Activated CD8-positive, alpha-beta memory T cell treated with anti-CD3 and anti-CD28 coated beads for 24 hours (primary cell): ENCODE data around the gene FHOD3.

Experiments
- DNase-seq: peaks from one replicate; pipeline ENCODE4 v3.0.0-alpha.2; 2020

Gene FHOD3

GRCh38 chr18:36602071-36602470 lies 304.6 kb downstream of the FHOD3 start:
- no peak for DNase-seq

- DNase-seq: no peak
These were observed 305.1 kb downstream of the FHOD3 start for GRCh38 chr18:36602620-36603019.

- no peak for DNase-seq
These were observed 310.6 kb downstream of the FHOD3 start for GRCh38 chr18:36608107-36608506.

- no peak for DNase-seq
These were observed 312.7 kb downstream of the FHOD3 start for GRCh38 chr18:36610258-36610657.

DNA sequence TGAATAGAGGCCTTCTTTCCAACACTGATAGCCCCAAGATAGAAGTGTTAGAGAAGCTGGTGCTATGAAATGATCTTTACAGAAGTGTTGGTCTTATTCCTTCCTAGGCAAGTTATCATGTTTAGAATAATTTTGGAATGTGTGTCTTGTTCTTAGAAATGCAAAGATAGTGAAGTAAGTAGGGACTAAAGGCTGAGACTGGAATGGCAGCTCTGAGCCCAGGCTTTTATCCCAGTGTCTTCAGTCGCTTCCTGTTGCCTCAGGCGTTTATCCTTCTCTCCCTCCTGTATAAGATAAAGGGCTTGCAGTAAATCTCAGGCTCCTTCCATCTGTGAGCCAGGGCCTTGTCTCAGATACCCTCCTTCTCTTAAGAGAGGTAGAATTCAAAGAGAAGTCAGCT lies 313.1 kb downstream of the FHOD3 start:
- DNase-seq: no peak

GRCh38 chr18:36613069-36613468 lies 315.6 kb downstream of the FHOD3 start:
- DNase-seq: no peak

- DNase-seq: no peak
These were observed 316.3 kb downstream of the FHOD3 start for GRCh38 chr18:36613810-36614209.

GRCh38 chr18:36620788-36621187 lies 323.3 kb downstream of the FHOD3 start:
- DNase-seq: no peak

DNA sequence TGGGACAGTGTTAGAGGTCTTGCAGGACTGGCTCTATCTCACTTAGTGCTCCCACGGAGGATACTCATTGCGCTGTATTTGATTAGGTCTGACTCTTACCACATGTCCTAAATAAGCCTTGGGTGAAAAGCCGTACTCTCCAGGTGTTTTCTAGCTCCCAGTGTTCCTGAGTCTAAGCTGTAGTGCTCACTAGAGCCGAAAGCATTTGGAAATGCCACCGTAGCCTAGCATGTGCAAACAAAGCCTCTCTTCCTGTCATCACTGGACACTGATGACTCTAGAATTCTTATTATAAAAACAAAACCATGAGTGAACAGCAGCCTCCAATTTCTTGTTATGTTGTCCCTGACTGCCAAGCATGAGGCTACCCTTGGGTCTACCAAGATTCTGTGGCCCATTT lies 325.1 kb downstream of the FHOD3 start:
- DNase-seq: no peak

GRCh38 chr18:36623091-36623490 lies 325.6 kb downstream of the FHOD3 start:
- no peak for DNase-seq

DNA sequence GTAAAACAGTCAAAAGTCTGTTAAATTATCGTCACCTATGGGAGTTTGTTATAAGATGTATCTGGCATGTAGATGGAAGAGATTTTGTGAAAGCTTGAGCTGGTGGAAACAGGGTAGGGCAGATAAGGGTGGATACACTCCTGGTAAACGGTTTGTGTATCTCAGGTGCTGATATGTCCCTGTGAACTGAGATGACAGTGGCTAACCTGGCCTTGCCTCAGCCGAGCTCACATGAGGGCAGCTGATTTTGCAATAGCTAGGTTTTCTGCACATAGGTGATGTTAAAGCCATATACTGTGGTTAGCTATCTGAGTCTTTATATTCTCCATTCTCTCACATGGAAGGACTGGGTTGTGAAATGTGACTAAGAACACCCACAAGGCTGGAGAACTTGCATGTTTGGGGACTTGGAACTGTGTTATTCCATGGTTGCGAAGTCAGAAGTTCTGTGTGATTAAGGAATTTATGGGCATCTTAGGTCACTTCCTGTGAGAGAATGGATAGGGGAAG lies 326.2 kb downstream of the FHOD3 start:
- DNase-seq: no peak

DNA sequence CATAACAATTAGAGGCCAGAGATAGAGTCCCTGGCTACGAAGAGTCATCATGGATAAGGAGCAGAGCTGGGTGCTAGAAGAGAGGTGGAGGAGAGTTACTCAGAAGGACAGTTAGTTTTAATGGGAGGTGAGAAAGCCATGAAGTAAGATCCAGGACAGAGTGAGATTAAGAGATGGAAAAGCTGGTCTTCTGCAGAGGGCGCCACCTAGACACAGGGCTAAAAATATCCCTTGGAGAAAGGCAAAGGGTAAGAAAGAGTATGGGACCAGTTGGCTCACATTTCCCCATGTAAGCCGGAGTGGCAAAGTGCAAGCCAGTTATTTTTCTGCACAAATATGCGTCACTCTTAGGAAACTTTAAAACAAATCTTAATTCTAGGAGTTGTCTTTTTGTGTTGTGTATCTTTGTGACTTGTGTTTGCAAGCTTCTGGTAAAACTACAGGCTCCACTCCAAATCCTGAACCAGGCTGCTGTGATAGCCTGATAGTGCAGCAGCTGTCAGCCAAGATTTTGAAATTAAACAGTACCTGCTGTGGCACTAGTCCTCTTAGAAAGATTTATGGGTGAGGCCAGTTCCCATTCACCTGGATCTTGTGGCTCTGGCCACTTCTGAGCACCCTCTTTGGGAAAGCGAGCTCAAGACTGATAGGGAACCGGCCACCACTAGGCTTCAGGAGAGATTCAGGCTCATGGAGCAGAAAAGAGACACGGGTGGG lies 327.1 kb downstream of the FHOD3 start:
- no peak for DNase-seq

GRCh38 chr18:36625386-36625785 lies 327.9 kb downstream of the FHOD3 start:
- no peak for DNase-seq

GRCh38 chr18:36627637-36628036 lies 330.1 kb downstream of the FHOD3 start:
- no peak for DNase-seq

DNA sequence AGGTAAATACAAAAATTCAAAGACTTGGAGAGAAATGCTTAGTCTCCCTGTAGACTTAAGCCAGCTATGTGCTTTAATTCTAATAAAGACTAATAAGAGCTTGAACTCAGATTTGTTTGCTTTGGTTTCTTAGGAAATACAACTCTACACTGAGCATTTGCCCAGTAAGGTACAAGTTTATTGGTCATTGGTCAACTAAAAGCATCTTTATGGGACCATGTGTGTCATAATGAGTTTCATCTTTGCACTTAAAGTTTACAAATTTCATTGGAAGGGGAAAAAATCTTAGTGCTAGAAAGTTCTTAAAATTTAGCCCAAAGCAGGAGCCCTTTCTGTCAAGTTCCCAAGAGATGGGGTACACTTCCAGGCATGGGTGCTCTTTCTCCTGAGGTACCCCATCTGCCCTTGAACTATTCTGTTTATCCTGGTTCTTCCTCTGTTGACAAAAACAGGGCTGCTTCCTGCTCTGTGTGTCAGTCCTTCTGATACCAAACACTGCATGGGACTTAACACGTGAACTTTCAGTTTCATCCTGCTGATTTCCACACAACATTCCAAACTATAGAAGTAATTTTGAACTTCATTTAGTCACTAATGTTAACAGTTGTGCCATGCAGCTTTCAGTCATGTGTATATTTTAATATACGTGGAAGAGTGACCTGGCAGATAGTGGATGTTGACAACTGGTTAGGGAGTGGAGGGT lies 331.1 kb downstream of the FHOD3 start:
- no peak for DNase-seq

DNA sequence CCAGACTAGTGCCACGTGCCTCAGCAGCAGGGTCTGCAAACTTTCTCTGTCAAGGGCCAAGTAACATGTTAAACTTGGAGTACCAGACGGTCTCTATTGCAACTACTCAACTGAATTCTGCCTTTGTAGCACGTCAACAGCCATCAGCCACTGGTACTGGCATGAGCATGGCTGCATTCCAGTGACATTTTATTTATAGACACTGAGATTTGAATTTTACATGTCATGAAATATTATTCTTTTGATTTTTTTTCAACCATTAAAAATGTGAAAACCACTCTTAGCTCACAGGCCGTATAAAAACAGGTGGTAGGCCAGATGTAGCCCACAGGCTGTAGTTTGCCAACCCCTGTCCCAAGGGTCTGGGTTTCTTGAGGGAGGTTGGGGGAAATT lies 331.6 kb downstream of the FHOD3 start:
- no peak for DNase-seq

GRCh38 chr18:36629836-36630235 lies 332.3 kb downstream of the FHOD3 start:
- DNase-seq: no peak

GRCh38 chr18:36630917-36631316 lies 333.4 kb downstream of the FHOD3 start:
- DNase-seq: no peak

- DNase-seq: no peak
These were observed 336.5 kb downstream of the FHOD3 start for GRCh38 chr18:36633961-36634412.

DNA sequence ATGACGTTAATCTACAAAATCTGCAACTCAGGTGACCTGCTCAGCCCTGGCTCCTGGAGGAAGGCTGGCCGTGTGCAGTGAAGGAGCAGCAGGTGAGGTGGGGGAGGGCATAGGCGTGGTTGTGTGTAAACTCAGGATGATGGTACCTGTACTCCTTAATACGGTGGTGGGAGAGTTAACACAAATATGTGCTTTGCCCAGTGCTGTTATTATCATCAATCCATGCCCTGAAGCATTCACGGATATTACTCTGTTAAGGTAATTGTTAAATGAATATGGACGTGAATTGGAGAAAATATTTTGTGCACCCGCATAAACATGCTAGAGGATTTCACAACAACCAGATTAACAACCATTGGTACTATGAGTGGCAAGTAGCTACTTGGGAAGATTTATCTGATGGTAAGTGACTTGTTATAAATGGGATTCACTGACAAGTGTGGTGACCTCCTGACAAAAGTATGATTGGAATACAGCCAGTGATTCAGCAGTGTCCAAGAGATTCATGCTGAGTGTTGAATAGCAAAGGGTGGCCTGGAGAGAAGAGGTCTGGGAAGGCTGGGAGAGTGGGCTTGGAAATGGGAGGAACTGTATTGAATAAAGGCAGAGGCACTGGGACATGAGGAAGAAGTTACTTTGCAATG lies 337.2 kb downstream of the FHOD3 start:
- no peak for DNase-seq

DNA sequence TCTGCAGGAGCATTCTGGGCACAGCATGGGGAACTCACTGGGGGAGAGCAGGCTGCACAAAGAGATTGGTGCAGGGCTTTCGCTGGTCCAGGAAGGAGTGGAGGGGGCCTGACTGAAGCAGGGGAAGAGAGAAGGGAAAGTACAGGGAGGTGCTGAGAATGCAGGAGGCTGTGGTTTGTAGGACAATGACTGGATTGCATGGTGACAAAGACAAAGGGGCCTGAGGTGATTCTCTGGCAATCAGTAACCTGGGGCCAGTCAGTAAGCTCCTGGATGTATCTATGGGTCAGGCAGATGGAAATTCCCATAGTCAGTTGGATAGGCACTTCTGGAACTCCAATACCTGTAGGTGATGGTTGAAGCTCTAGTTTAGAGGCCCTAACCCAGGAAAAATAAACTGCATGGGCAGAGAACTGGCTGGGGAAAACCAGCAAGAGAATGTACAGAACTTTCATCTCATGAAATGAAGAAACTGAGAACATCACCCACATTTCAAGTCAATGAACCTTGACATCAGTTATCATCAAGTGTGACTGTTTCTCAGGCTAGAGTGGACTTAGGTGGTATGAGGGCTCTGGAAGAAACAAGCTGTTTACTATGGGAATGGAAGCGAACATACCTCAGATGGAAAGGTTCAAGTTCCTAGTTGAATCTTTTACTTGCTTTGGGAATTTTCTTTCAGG lies 338.0 kb downstream of the FHOD3 start:
- no peak for DNase-seq

- no peak for DNase-seq
These were observed 338.8 kb downstream of the FHOD3 start for GRCh38 chr18:36636237-36636817.

- no peak for DNase-seq
These were observed 340.7 kb downstream of the FHOD3 start for GRCh38 chr18:36638224-36638623.
